H1 (cell line): ENCODE results near the gene BNIP5. TPM values are rescaled to one million over a fixed set of nuclear protein-coding genes. Genes with fewer than 3 reads are reported as not detected.

ENCODE experiments used
- CTCF ChIA-PET: fragments of 300-600 bp; sonication (Branson Sonifier 250); formaldehyde crosslinking; loops from one replicate; lab custom pipeline; 2021; ENCODE audit not compliant: partially characterized antibody; lab: Charles Lee
- POLR2A ChIA-PET: fragments of 300-600 bp; sonication (Branson Sonifier 250); formaldehyde crosslinking; loops from one replicate; lab custom pipeline; 2021; ENCODE audit warnings: inconsistent platforms; ENCODE audit not compliant: partially characterized antibody; lab: Charles Lee
- DNase-seq, 2 experiments: peaks; one replicate each; pipeline versions ENCODE4 v3.0.0 to v3.0.0-alpha.2; 2010 to 2022; ENCODE audit warnings: low spot score in 2 of 2, low read depth in 1 of 2, mixed read lengths in 1 of 2
- FAIRE-seq: peaks from 2 replicates; lab custom pipeline; 2011; peaks lifted over from hg19 to GRCh38; lab: Jason Lieb, UNC
- H2AFZ ChIP-seq: 2 replicates; pipeline ENCODE4 v1.8.1; 2012; ENCODE audit warnings: low read length, inconsistent platforms
- H2AK5ac ChIP-seq: 2 replicates; pipeline ENCODE4 v1.6.1; 2013; ENCODE audit warnings: low read depth, low read length
- H2BK120ac ChIP-seq: replicated peaks from 2 replicates; pipeline ENCODE3; 2013; ENCODE audit warnings: low read depth, low read length, inconsistent platforms
- H2BK12ac ChIP-seq: 2 replicates; pipeline ENCODE4 v1.6.1; 2013; ENCODE audit warnings: low read depth, low read length
- H2BK15ac ChIP-seq: 2 replicates; pipeline ENCODE4 v1.6.1; 2013; ENCODE audit warnings: low read length
- H2BK20ac ChIP-seq: 2 replicates; pipeline ENCODE4 v1.6.1; 2013; ENCODE audit warnings: low read length
- H2BK5ac ChIP-seq: 2 replicates; pipeline ENCODE4 v1.6.1; 2013; ENCODE audit warnings: low read depth, low read length
- H3K14ac ChIP-seq: 2 replicates; pipeline ENCODE4 v1.6.1; 2013; ENCODE audit warnings: inconsistent platforms; ENCODE audit not compliant: insufficient read length
- H3K18ac ChIP-seq: 2 replicates; pipeline ENCODE4 v1.6.1; 2013; ENCODE audit warnings: low read length; ENCODE audit errors: extremely low read depth
- H3K23ac ChIP-seq: 2 replicates; pipeline ENCODE4 v1.6.1; 2013; ENCODE audit warnings: inconsistent platforms; ENCODE audit not compliant: insufficient read length
- H3K23me2 ChIP-seq: 2 replicates; pipeline ENCODE4 v1.6.1; 2013; ENCODE audit warnings: low read depth, low read length
- H3K27ac ChIP-seq: 2 replicates; pipeline ENCODE4 v1.6.1; 2011; ENCODE audit warnings: low read depth, low read length, inconsistent platforms
- H3K27me3 ChIP-seq, 4 experiments: replicated peaks in 1 of 4; 1 replicate in 1 of 4; 2 replicates in 3 of 4; pipeline versions ENCODE4 v1.6.1 to v1.8.1; 2011 to 2013; ENCODE audit warnings: low read length in 3 of 4, mild to moderate bottlenecking in 3 of 4, inconsistent platforms in 2 of 4, mixed read lengths in 2 of 4, moderate library complexity in 1 of 4; ENCODE audit not compliant: control insufficient read depth in 3 of 4, insufficient read depth in 3 of 4; ENCODE audit errors: extremely low read depth in 1 of 4
- H3K36me3 ChIP-seq, 4 experiments: 2 replicates each; pipeline versions ENCODE4 v1.6.1 to v1.8.1; 2011 to 2013; ENCODE audit warnings: mild to moderate bottlenecking in 4 of 4, low read length in 3 of 4, moderate library complexity in 2 of 4, control low read depth in 1 of 4, inconsistent platforms in 1 of 4; ENCODE audit not compliant: insufficient read depth in 4 of 4, control insufficient read depth in 2 of 4
- H3K4ac ChIP-seq: replicated peaks from 2 replicates; pipeline ENCODE3; 2013; ENCODE audit warnings: low read length, low read depth, mixed read lengths, inconsistent platforms; ENCODE audit not compliant: insufficient read length
- H3K4me1 ChIP-seq, 4 experiments: replicated peaks in 1 of 4; 1 replicate in 1 of 4; 2 replicates in 3 of 4; pipeline versions ENCODE4 v1.6.1 to v1.8.1; 2011 to 2013; ENCODE audit warnings: low read length in 3 of 4, inconsistent platforms in 2 of 4, mixed read lengths in 1 of 4; ENCODE audit not compliant: insufficient read depth in 4 of 4, control insufficient read depth in 3 of 4
- H3K4me2 ChIP-seq, 2 experiments: 2 replicates each; pipeline versions ENCODE4 v1.6.1 to v1.8.1; 2011 to 2013; ENCODE audit warnings: low read depth in 2 of 2, low read length in 2 of 2, control low read depth in 1 of 2, inconsistent platforms in 1 of 2, mild to moderate bottlenecking in 1 of 2; ENCODE audit not compliant: insufficient read depth in 1 of 2
- H3K4me3 ChIP-seq, 4 experiments: fragments of 200-600, 300-600 bp in 1 of 4; sonication (generic), shearing (Covaris generic), sonication (Bioruptor Twin) in 1 of 4; 2 replicates each; pipeline versions ENCODE4 v1.5.1 to v1.8.1; 2011 to 2016; ENCODE audit warnings: low read length in 4 of 4, low read depth in 3 of 4, control low read depth in 2 of 4, inconsistent platforms in 2 of 4, mild to moderate bottlenecking in 2 of 4, mixed read lengths in 1 of 4, moderate library complexity in 1 of 4; ENCODE audit not compliant: insufficient read depth in 2 of 4; ENCODE audit errors: extremely low read depth in 1 of 4
- H3K56ac ChIP-seq: replicated peaks from 2 replicates; pipeline ENCODE3; 2013; ENCODE audit warnings: low read depth, mild to moderate bottlenecking, mixed read lengths, low read length, inconsistent platforms; ENCODE audit not compliant: insufficient read length
- H3K79me1 ChIP-seq: 2 replicates; pipeline ENCODE4 v1.6.1; 2013; ENCODE audit warnings: low read depth, low read length, control low read depth
- H3K79me2 ChIP-seq, 2 experiments: 2 replicates each; pipeline versions ENCODE4 v1.6.1 to v1.8.1; 2012 to 2013; ENCODE audit warnings: low read length in 2 of 2, mild to moderate bottlenecking in 2 of 2, inconsistent platforms in 1 of 2; ENCODE audit not compliant: insufficient read depth in 2 of 2, control insufficient read depth in 1 of 2
- H3K9ac ChIP-seq, 4 experiments: replicated peaks in 1 of 4; 1 replicate in 1 of 4; 2 replicates in 3 of 4; pipeline versions ENCODE4 v1.6.1 to v1.8.1; 2011 to 2013; ENCODE audit warnings: low read depth in 3 of 4, low read length in 3 of 4, control low read depth in 2 of 4, mild to moderate bottlenecking in 2 of 4, moderate library complexity in 2 of 4, inconsistent platforms in 1 of 4; ENCODE audit errors: extremely low read depth in 1 of 4
- H3K9me3 ChIP-seq, 2 experiments: 2 replicates each; pipeline versions ENCODE4 v1.6.1 to v1.8.1; 2012 to 2013; ENCODE audit warnings: mild to moderate bottlenecking in 2 of 2, moderate library complexity in 2 of 2, control low read depth in 1 of 2, inconsistent platforms in 1 of 2, low read depth in 1 of 2, low read length in 1 of 2, mixed read lengths in 1 of 2; ENCODE audit not compliant: insufficient read depth in 2 of 2
- H4K20me1 ChIP-seq, 2 experiments: replicated peaks in 1 of 2; 2 replicates each; pipeline versions ENCODE3 to v1.8.1; 2011 to 2013; ENCODE audit warnings: inconsistent platforms in 2 of 2, low read length in 2 of 2, mild to moderate bottlenecking in 1 of 2; ENCODE audit not compliant: insufficient read depth in 2 of 2, control insufficient read depth in 1 of 2
- H4K5ac ChIP-seq: 2 replicates; pipeline ENCODE4 v1.6.1; 2013; ENCODE audit warnings: low read length, low read depth, mixed read lengths, inconsistent platforms; ENCODE audit not compliant: insufficient read length
- H4K8ac ChIP-seq: 2 replicates; pipeline ENCODE4 v1.8.0; 2013; ENCODE audit warnings: mild to moderate bottlenecking, moderate library complexity, low read length, inconsistent platforms; ENCODE audit not compliant: insufficient read depth; ENCODE audit errors: extremely low read depth
- H4K91ac ChIP-seq: replicated peaks from 2 replicates; pipeline ENCODE3; 2013; ENCODE audit warnings: low read length, mixed read lengths, inconsistent platforms; ENCODE audit not compliant: insufficient read length
- BCL11A ChIP-seq, 2 experiments: IDR thresholded peaks; one replicate each; pipeline ENCODE4 v1.6.1; 2011; ENCODE audit warnings: low read depth in 2 of 2, low read length in 2 of 2, mild to moderate bottlenecking in 2 of 2
- EP300 ChIP-seq, 2 experiments: IDR thresholded peaks; 1 replicate in 1 of 2; 2 replicates in 1 of 2; pipeline ENCODE4 v1.6.1; 2011 to 2012; ENCODE audit warnings: low read depth in 2 of 2, low read length in 2 of 2, mild to moderate bottlenecking in 2 of 2, borderline replicate concordance in 1 of 2, inconsistent platforms in 1 of 2, moderate library complexity in 1 of 2
- FOSL1 ChIP-seq: IDR thresholded peaks from 2 replicates; pipeline ENCODE4 v1.6.1; 2011; ENCODE audit warnings: mild to moderate bottlenecking, low read depth, low read length, moderate library complexity; ENCODE audit not compliant: insufficient read depth
- MAX ChIP-seq: IDR thresholded peaks from 2 replicates; pipeline ENCODE4 v1.6.1; 2012; ENCODE audit warnings: inconsistent platforms
- POLR2A ChIP-seq, 2 experiments: IDR thresholded peaks; 1 replicate in 1 of 2; 2 replicates in 1 of 2; pipeline ENCODE4 v1.6.1; 2011; ENCODE audit warnings: low read depth in 2 of 2, low read length in 2 of 2, mild to moderate bottlenecking in 2 of 2; ENCODE audit errors: control extremely low read depth in 1 of 2
- RAD21 ChIP-seq, 2 experiments: IDR thresholded peaks in 1 of 2; conservative IDR thresholded peaks in 1 of 2; 2 replicates each; pipeline ENCODE4 v1.6.1; 2011; ENCODE audit warnings: low read depth in 2 of 2, low read length in 2 of 2, improper control_type of control experiment in 1 of 2, inconsistent platforms in 1 of 2, mild to moderate bottlenecking in 1 of 2, moderate library complexity in 1 of 2
- SAP30 ChIP-seq: fragments of 300-600 bp; sonication (generic); IDR thresholded peaks from 2 replicates; pipeline ENCODE4 v1.7.1; 2012; ENCODE audit warnings: low read length, moderate library complexity, mild to moderate bottlenecking, inconsistent platforms; ENCODE audit not compliant: insufficient read depth, insufficient replicate concordance
- SIRT6 ChIP-seq: IDR thresholded peaks from one replicate; pipeline ENCODE4 v1.7.1; 2012; ENCODE audit warnings: low read length, inconsistent platforms
- SIX5 ChIP-seq: IDR thresholded peaks from 2 replicates; pipeline ENCODE4 v1.6.1; 2011; ENCODE audit warnings: mild to moderate bottlenecking, low read depth, low read length
- SP1 ChIP-seq: IDR thresholded peaks from 2 replicates; pipeline ENCODE4 v1.6.1; 2011; ENCODE audit warnings: low read depth, low read length
- TCF12 ChIP-seq: IDR thresholded peaks from 2 replicates; pipeline ENCODE4 v1.6.1; 2011; ENCODE audit warnings: low read depth, mild to moderate bottlenecking, low read length
- WGBS, 2 experiments: shearing (Covaris generic) in 1 of 2; methylation state at CpG; one replicate each; pipeline versions ENCODE4 v1.1.6 to v1.1.7; 2013 to 2015; ENCODE audit warnings: low lambda C conversion rate in 2 of 2, mixed read lengths in 2 of 2, inconsistent platforms in 1 of 2, low coverage in 1 of 2, missing lambda C conversion rate in 1 of 2; ENCODE audit not compliant: insufficient replicate concordance in 2 of 2, insufficient coverage in 1 of 2, insufficient read length in 1 of 2; ENCODE audit errors: extremely low coverage in 1 of 2, missing lambda C conversion rate in 1 of 2; 5-methylcytosine and 5-hydroxymethylcytosine counted together
- polyA plus RNA-seq, 7 experiments: library from polyadenylated mRNA; depleted of rRNA in 3 of 7; stranded (reverse) in 5 of 7; unstranded in 2 of 7; fragments of >200 nt in 5 of 7; fragments of 200-250 nt in 2 of 7; gene quantifications; 1 replicate in 5 of 7; 2 replicates in 1 of 7; 4 replicates in 1 of 7; pipeline versions ENCODE4 v1.2.1 to v1.2.3, GENCODE V29; 2011 to 2013; ENCODE audit warnings: missing spikeins in 2 of 7, mixed read lengths in 2 of 7
- total RNA-seq: library from RNA; stranded (reverse); fragmentation: NEBNext Ultra II Directional; extraction: Animal tissue kit (Norgen Biotek cat#: 25700); gene quantifications from 2 replicates; pipeline ENCODE4 v1.2.1, GENCODE V29; 2021
- TF ChIP-seq, protein P1 (sequence below): IDR thresholded peaks from 2 replicates; pipeline ENCODE4 v1.6.1; 2012; ENCODE audit warnings: low read length, inconsistent platforms

BNIP5 gene
- total and polyA plus RNA-seq, 2 of the 8 experiments (the other 6 are each of a cell fraction or from before 2014, with no cell fraction given), result not detected

DNA sequence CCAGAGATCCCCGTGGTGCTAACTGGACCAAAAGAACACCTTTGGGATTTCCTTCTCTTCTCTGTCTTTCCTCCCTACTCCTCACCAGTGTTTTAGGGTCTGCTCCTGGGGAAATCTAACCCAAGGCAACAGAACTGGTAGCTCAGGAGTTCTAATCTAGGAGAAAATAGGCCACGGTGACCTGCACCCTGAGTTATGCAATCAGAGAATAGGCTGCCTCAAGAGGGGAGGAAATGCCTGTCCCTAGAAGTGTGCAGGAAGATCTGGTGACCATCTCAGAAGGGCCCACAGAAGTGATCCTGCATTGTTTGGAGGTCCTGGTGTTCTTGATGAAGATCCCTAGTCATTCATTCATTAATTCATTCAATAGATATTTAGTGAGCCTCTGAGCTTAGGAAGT lies 47.4 kb upstream of the BNIP5 start:
- no peak for FAIRE-seq
- Histone ChIP-seq H3K36me3 (no peaks in the 10 kb centered on the region), H4K20me1 (no peaks in the 10 kb centered on the region), H3K4me3 (no peak overlapping the region), H3K4me1 (peaks cover 0 to 11% (median under 1%) of the 10 kb centered on the region in 4 experiments; a peak in 4 of 7 replicates), H3K79me1 (no peaks in the 10 kb centered on the region), H4K91ac (no peak overlapping the region), H2AFZ (no peak overlapping the region), H3K4ac (no peak overlapping the region), H3K9me3 (no peaks in the 10 kb centered on the region), H2BK20ac (no peak overlapping the region), H2BK5ac (no peak overlapping the region), H3K14ac (no peak overlapping the region), H2BK120ac (no peak overlapping the region), H3K27ac (no peak overlapping the region), H4K5ac (no peak overlapping the region), H2AK5ac (no peak overlapping the region), H4K8ac (no peak overlapping the region), H3K23me2 (peaks cover 12% of the 10 kb centered on the region), H3K23ac (no peak overlapping the region), H3K4me2 (no peak overlapping the region), H3K56ac (no peak overlapping the region), H2BK15ac (no peak overlapping the region), H3K79me2 (no peaks in the 10 kb centered on the region), H3K9ac (no peak overlapping the region), H2BK12ac (no peak overlapping the region), H3K27me3 (peaks cover 11 to 37% (median 36%) of the 10 kb centered on the region in 4 experiments), H3K18ac (no peak overlapping the region)
- 82% methylated on average over 2 of the region's 2 CpGs; no CpG with 5 or more reads in 1 of the 2 experiments for WGBS, 2 experiments
- ChIA-PET CTCF (interaction anchor here (1.2 to 3.2 kb wide), 2 partner anchors 10 to 24 kb away, joined by 5 to 10 read pairs; no protein-coding TSS in a partner anchor), POLR2A (no interaction called here)
- no peak for DNase-seq
- no peak for TF ChIP-seq BCL11A (IDR thresholded peaks at IDR 0.05; ENCODE audit: low read depth in 2 of 2, low read length in 2 of 2)
- TF ChIP-seq MAX, result no peak
- TF ChIP-seq TCF12, result no peak
- no peak for TF ChIP-seq POLR2A (IDR thresholded peaks at IDR 0.05; ENCODE audit: control extremely low read depth in 1 of 2, low read depth in 2 of 2, low read length in 2 of 2)
- TF ChIP-seq, protein P1, sequence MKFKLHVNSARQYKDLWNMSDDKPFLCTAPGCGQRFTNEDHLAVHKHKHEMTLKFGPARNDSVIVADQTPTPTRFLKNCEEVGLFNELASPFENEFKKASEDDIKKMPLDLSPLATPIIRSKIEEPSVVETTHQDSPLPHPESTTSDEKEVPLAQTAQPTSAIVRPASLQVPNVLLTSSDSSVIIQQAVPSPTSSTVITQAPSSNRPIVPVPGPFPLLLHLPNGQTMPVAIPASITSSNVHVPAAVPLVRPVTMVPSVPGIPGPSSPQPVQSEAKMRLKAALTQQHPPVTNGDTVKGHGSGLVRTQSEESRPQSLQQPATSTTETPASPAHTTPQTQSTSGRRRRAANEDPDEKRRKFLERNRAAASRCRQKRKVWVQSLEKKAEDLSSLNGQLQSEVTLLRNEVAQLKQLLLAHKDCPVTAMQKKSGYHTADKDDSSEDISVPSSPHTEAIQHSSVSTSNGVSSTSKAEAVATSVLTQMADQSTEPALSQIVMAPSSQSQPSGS, result no peak
- TF ChIP-seq EP300 (IDR thresholded peaks at IDR 0.05; ENCODE audit: borderline replicate concordance in 1 of 2, low read depth in 2 of 2, low read length in 2 of 2), result no peak
- TF ChIP-seq SAP30, result no peak
- no peak for TF ChIP-seq RAD21 (IDR thresholded peaks at IDR 0.05 in 1 of 2, conservative IDR thresholded peaks at IDR 0.05 in 1 of 2; ENCODE audit: low read depth in 2 of 2, low read length in 2 of 2)
- TF ChIP-seq FOSL1, result no peak
- no peak for TF ChIP-seq SIX5
- no peak for TF ChIP-seq SIRT6
- no peak for TF ChIP-seq SP1
